KMS-11 (cell line): ENCODE data around the gene GPRIN2.

Experiments used
- H2AFZ ChIP-seq: fragments of 200-600 bp; sonication (generic); 2 replicates; pipeline ENCODE4 v1.6.1; 2016; ENCODE audit warnings: antibody characterized with exemption, mixed run types, low read depth
- H3K27ac ChIP-seq: fragments of 200-600 bp; sonication (generic); 2 replicates; pipeline ENCODE4 v1.6.1; 2016; ENCODE audit warnings: mild to moderate bottlenecking, mixed run types
- H3K27me3 ChIP-seq: fragments of 200-600 bp; sonication (generic); 2 replicates; pipeline ENCODE4 v1.6.1; 2017; ENCODE audit warnings: mild to moderate bottlenecking, low read depth, mixed run types, moderate library complexity; ENCODE audit not compliant: insufficient read depth
- H3K36me3 ChIP-seq: fragments of 200-600 bp; sonication (generic); 2 replicates; pipeline ENCODE4 v1.6.1; 2017; ENCODE audit warnings: mild to moderate bottlenecking, mixed run types; ENCODE audit not compliant: insufficient read depth
- H3K4me1 ChIP-seq: fragments of 200-600 bp; sonication (generic); 2 replicates; pipeline ENCODE4 v1.6.1; 2016; ENCODE audit warnings: mild to moderate bottlenecking, low read depth, mixed run types; ENCODE audit not compliant: poor library complexity, severe bottlenecking
- H3K4me2 ChIP-seq: fragments of 200-600 bp; sonication (generic); 2 replicates; pipeline ENCODE4 v1.7.0; 2016; ENCODE audit warnings: mild to moderate bottlenecking, mixed run types
- H3K4me3 ChIP-seq: fragments of 200-600 bp; sonication (generic); IDR thresholded peaks from 2 replicates; pipeline ENCODE4 v1.6.1; 2017; ENCODE audit warnings: low read depth, low read length, mixed read lengths; ENCODE audit not compliant: insufficient read depth
- H3K79me2 ChIP-seq: fragments of 200-600 bp; sonication (generic); 2 replicates; pipeline ENCODE4 v1.6.1; 2016; ENCODE audit warnings: low read depth, mixed run types; ENCODE audit not compliant: insufficient read depth
- H3K9ac ChIP-seq: fragments of 200-600 bp; sonication (generic); 2 replicates; pipeline ENCODE4 v1.6.1; 2016; ENCODE audit warnings: mild to moderate bottlenecking, mixed run types
- H4K20me1 ChIP-seq: fragments of 200-600 bp; sonication (generic); 2 replicates; pipeline ENCODE4 v1.6.1; 2016; ENCODE audit warnings: mild to moderate bottlenecking, mixed run types; ENCODE audit not compliant: insufficient read depth
- TF ChIP-seq, protein P1 (sequence below): fragments of 200-600 bp; sonication (generic); conservative IDR thresholded peaks from 2 replicates; pipeline ENCODE4 v1.6.1; 2017; ENCODE audit warnings: low read depth, mild to moderate bottlenecking, antibody characterized with exemption, low read length, moderate library complexity, mixed read lengths

Gene GPRIN2

DNA sequence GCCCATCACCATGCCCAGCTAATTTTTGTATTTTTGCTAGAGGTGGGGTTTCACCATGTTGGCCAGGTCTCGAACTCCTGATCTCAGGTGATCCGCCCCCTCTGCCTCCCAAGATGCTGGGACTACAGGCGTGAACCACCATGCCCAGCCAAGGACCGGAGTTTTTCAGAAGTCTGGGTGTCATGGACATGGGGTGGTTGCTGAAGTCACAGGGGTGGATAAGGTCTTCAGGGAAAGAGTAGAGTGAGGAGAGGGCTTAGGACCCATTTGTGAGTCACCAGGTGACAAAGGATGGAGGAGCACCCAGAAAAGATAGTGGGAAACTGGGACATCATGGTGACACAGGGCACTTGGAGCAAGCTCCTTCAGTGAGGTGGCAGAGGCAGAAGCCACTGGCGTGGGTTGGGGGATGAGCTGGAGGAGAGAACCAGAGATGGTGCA lies 2.8 kb upstream of the GPRIN2 start:
- Histone ChIP-seq H3K9ac (no peak overlapping the region), H3K4me1 (no peaks in the 10 kb centered on the region), H3K4me3 (no peak overlapping the region), H3K27ac (no peak overlapping the region), H3K27me3 (no peaks in the 10 kb centered on the region), H4K20me1 (no peaks in the 10 kb centered on the region), H3K4me2 (no peak overlapping the region), H3K79me2 (no peaks in the 10 kb centered on the region), H2AFZ (no peak overlapping the region), H3K36me3 (no peaks in the 10 kb centered on the region)
- TF ChIP-seq, protein P1, sequence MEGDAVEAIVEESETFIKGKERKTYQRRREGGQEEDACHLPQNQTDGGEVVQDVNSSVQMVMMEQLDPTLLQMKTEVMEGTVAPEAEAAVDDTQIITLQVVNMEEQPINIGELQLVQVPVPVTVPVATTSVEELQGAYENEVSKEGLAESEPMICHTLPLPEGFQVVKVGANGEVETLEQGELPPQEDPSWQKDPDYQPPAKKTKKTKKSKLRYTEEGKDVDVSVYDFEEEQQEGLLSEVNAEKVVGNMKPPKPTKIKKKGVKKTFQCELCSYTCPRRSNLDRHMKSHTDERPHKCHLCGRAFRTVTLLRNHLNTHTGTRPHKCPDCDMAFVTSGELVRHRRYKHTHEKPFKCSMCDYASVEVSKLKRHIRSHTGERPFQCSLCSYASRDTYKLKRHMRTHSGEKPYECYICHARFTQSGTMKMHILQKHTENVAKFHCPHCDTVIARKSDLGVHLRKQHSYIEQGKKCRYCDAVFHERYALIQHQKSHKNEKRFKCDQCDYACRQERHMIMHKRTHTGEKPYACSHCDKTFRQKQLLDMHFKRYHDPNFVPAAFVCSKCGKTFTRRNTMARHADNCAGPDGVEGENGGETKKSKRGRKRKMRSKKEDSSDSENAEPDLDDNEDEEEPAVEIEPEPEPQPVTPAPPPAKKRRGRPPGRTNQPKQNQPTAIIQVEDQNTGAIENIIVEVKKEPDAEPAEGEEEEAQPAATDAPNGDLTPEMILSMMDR: no peak

DNA sequence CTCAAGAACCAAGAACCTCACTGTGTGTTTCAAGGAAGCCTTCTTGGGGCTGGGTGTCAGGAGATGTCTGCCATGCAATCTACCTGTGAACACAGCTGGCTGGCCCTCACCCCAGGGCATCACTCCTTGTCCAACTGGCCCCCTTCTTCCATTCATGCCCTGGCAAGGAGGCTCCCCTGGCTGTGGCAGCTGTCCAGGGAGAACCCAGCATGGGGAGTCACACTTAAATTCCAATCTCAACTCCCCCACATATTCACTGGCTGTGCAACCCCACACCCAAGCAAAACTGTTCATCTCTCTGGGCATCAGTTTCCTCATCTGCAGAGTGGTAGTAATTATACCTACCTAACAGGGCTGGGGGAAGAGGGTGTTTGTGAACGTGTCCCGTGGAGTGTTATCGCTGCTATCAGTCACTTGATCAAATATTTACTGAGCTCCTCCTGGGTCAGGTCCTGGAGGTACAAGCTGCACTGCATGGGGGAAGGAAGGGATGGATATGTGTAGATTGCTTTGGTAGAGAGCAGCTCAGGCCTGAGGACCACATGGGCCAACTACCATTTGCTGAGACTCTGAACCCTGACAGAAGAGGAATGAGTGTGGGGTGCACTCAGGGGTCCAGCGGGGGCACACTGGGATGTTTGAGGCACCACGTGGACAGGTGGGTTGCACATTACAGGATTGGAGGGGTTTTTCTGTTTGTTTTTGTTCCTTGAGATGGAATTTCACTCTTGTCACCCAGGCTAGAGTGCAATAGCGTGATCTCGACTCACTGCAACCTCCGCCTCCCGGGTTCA lies 2.1 kb upstream of the GPRIN2 start:
- Histone ChIP-seq H4K20me1 (no peaks in the 10 kb centered on the region), H3K9ac (no peak overlapping the region), H3K27me3 (no peaks in the 10 kb centered on the region), H3K36me3 (no peaks in the 10 kb centered on the region), H3K4me3 (no peak overlapping the region), H3K27ac (no peak overlapping the region), H2AFZ (no peak overlapping the region), H3K4me1 (no peaks in the 10 kb centered on the region), H3K4me2 (no peak overlapping the region), H3K79me2 (no peaks in the 10 kb centered on the region)
- TF ChIP-seq, protein P1: no peak

DNA sequence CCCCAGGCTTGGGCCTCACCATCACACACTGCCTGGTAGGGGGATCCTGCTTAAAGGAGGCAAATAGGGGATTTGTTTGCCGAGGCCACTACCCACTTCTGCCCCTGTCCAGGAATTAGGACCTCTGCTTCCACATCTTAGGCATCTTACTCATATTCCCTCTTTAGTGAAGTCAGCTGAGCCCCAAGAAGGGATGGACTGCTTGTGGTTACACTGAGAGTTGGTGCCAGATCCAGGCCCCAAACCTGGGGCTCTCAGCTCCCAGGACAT lies 1.6 kb upstream of the GPRIN2 start:
- TF ChIP-seq, protein P1: no peak
- Histone ChIP-seq H2AFZ (no peak overlapping the region), H4K20me1 (no peaks in the 10 kb centered on the region), H3K79me2 (no peaks in the 10 kb centered on the region), H3K4me2 (no peak overlapping the region), H3K4me3 (no peak overlapping the region), H3K27ac (no peak overlapping the region), H3K36me3 (no peaks in the 10 kb centered on the region), H3K9ac (no peak overlapping the region), H3K27me3 (no peaks in the 10 kb centered on the region), H3K4me1 (no peaks in the 10 kb centered on the region)

DNA sequence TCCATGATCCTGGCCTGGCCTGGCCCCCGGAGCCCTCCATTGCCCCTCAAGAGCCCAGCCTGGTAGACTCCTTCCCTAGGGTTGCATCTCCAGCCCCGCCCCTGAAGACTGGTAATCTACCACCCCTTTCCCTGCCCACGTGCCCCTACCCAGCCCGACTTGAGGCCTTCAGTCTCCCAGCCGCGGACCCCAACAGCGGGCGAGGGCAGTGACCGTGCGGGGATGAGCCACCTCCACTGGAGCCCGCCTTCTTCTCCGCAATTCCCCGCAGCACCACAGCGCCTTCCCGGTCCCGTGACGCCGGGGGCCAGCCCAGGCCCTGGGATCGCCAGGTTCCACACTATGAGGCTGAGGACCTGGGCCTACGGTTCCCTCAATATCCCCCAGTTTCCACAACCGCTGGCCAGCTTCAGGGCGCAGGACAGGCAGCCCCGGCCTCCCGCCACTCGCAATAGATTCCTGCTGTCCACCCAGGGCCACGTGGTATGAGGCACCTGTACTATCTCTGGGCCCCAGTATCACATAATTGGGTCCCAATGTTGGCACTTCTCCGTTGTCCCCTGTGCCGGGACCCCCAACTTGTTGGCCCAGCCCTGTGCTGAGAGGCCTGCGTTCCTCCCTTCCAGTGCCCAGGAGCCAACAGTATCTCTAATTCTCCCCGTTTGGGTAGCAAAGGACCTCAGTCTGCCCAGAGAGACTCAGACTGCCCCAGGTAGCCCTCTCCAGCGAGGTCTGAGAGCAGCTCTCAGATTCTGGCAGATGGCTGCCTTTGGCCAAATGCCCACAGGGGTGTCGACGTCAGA lies 1.1 kb upstream of the GPRIN2 start:
- no peak overlapping the region for H2AFZ ChIP-seq
- H3K9ac ChIP-seq: no peak overlapping the region
- TF ChIP-seq, protein P1: no peak
- no peaks in the 10 kb centered on the region for H3K36me3 ChIP-seq
- no peaks in the 10 kb centered on the region for H3K79me2 ChIP-seq
- no peaks in the 10 kb centered on the region for H4K20me1 ChIP-seq
- H3K4me2 ChIP-seq: no peak overlapping the region
- no peak overlapping the region for H3K27ac ChIP-seq
- H3K4me3 ChIP-seq: no peak overlapping the region
- H3K4me1 ChIP-seq: no peaks in the 10 kb centered on the region
- no peaks in the 10 kb centered on the region for H3K27me3 ChIP-seq
